Ovary (tissue), 3 donors: ENCODE measurements around the gene COL18A1.

Experiments
- CTCF ChIP-seq, 3 donors: fragments of 450-650 bp in 2 of 3; fragments of 200-600 bp in 1 of 3; IDR thresholded peaks; one replicate each; pipeline versions ENCODE4 v1.5.1 to v1.8.0; 2016 to 2022; ENCODE audit warnings: antibody characterized with exemption in 3 of 3, mild to moderate bottlenecking in 1 of 3
- POLR2A ChIP-seq: fragments of 450-650 bp; IDR thresholded peaks from one replicate; pipeline ENCODE4 v1.6.1; 2017; ENCODE audit warnings: antibody characterized with exemption, mild to moderate bottlenecking, moderate library complexity
- donor health status: DM: no; HTN: no; CAD: no.

GRCh38 chr21:45486443-45487160 is 81.6 kb downstream of the COL18A1 start:
- TF ChIP-seq CTCF (IDR thresholded peaks at IDR 0.05) (no peak), POLR2A (no peak)
